GM21529 (cell line): ENCODE measurements around the gene CDC45.
"Not testable (repeated sequence)": the region's sequence is repeated elsewhere in the genome, so short reads cannot be mapped to it uniquely, and the experiment has no call there.

Source experiments
- ATAC-seq: cut with Tn5 transposase; IDR thresholded peaks from one replicate; pipeline ENCODE4 v1.9.1; 2021; ENCODE audit not compliant: unreplicated experiment

Gene CDC45, protein sequence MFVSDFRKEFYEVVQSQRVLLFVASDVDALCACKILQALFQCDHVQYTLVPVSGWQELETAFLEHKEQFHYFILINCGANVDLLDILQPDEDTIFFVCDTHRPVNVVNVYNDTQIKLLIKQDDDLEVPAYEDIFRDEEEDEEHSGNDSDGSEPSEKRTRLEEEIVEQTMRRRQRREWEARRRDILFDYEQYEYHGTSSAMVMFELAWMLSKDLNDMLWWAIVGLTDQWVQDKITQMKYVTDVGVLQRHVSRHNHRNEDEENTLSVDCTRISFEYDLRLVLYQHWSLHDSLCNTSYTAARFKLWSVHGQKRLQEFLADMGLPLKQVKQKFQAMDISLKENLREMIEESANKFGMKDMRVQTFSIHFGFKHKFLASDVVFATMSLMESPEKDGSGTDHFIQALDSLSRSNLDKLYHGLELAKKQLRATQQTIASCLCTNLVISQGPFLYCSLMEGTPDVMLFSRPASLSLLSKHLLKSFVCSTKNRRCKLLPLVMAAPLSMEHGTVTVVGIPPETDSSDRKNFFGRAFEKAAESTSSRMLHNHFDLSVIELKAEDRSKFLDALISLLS

DNA sequence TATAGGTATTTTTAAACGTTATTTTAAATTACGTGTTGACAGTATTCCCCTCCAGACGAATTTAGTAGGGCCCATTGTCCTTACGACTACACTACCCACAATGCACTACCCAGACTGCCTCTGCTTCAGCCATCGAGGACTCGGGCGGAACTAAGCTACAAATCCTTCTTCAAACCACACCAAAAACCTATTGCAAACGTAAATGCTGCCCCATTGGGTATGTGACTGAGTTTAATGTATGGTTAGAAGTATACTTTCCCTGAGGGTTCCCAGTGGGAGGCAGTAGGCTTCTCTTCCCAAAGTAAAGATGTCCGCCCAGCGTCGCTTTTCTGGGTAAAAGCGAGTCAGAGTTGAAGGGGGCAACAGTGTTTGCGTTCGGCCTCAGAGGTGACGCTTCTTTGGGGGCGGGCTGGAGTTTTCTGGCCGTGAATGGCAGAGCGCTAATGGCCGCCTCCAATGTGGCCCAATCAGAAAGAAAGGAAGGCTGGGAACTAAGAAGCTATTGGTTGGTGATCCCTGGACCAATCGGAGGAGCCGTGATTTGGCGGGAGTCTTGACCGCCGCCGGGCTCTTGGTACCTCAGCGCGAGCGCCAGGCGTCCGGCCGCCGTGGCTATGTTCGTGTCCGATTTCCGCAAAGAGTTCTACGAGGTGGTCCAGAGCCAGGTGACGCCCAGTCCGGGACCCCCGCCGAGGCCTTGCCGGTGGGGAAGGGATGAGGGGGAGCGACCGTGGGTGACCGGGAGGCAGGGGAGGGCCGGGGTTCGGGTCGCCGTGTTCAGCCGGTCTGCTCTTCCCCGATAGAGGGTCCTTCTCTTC is at the start of gene CDC45:
Gene CDC45, plus strand, starts transcription at position 566 of the 818 bp plus-strand sequence. Its CDS starts 49 bp downstream, at position 615.
- peak; percentile 78 for ATAC-seq

DNA sequence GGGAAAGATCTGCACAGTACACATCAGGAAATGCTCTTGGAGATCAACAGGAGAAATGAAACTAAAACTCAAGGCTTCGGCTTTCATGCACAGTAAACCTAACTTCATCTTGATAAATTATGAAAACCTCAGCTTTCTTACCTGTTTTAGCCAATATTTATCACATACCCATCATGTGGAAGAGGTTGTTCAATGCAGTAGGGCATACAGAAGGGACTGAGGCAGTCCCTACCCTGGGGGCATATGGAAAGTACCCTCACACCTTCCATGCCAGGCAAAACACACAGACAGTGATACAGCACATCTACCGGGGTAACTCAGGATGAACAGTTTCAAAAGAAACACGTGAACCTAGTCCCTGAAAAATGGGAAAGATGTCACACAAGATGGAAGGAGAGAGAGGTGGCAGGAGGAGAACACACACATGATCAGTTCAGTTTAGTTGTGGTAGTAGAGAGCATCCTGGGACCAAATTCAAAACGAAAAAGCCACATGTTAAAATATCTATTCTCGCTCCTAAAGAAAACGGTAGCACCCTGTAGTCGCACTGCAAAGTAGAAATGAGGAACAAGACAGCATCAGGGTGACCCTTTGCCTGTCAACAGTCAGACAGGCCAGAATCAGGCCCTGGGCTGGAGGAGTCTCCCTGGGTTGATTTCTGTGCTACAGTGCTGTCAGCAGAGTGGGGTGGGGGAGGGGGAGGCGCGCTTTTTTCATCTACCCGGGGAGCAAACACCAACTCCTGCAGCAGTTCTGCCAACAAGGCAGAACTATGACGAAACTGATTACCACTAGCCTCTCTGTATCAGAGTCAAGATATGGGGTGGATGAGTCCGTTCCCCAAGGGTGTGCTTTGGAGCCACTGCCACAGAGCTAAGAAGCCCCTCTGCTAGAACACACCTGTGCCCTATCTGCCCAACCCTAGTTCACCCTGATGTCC is 49.5 kb upstream of the CDC45 start:
- no peak for ATAC-seq

DNA sequence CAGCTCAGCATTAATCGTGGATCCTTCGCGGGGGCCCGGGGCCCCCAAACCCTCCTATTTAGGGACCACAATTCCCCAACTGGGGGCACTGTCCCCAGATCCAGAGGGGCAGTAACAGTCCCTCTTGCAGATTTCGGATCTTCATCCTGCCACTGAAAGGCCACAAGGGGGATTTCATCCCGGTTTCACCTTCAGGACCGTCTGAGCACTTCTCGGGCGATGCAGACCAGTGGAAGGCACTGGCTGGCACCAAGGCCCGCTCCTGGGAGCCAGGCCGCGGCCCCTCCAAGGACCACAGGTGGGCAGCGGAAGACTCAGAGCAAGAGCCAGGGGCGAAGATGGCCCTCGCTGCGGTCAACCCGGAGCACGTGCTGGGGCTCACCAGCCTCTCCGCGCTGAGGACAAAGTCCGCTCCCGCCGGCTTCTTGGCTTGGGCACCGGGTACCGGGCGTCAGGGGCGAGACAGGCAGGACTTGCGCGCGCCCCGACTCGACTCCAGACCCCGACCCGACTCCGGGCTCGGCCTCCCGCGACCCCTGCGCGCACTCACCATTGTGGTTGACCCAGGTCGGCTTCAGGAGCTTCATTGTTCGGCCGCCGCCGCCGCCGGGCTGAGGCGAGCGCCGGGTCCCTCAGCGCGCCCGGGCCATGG is 48.7 kb upstream of the CDC45 start:
- ATAC-seq: no peak

DNA sequence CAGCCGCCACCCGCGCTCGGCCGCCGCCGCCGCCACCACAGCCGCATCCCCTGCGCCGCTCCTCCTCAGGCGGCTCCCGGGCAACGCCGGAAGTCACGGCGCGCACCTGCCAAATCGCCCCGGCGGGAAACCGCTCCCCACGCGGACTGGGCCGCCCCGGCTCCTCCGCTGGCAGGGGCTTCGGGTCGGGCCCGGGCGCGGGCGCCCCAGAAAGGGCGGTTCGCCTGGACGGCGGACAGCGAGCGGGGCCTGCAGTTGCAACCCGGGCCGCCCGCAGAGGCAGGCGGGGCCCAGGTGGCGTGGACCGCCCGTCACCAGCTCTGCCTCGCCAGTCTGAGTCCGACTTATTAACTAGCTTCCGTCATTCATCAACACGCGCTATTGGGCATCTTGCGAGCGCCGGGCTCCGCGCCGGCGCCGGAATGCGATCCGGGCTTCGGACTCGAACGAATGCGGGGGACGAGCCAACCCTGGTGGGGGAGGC is 48.0 kb upstream of the CDC45 start, which contains the start of gene HIRA:
Gene HIRA, minus strand, starts transcription at position 85 of the 484 bp plus-strand sequence. CDS start 257 bp downstream, outside the sequence.
- ATAC-seq: peak; percentile 41

DNA sequence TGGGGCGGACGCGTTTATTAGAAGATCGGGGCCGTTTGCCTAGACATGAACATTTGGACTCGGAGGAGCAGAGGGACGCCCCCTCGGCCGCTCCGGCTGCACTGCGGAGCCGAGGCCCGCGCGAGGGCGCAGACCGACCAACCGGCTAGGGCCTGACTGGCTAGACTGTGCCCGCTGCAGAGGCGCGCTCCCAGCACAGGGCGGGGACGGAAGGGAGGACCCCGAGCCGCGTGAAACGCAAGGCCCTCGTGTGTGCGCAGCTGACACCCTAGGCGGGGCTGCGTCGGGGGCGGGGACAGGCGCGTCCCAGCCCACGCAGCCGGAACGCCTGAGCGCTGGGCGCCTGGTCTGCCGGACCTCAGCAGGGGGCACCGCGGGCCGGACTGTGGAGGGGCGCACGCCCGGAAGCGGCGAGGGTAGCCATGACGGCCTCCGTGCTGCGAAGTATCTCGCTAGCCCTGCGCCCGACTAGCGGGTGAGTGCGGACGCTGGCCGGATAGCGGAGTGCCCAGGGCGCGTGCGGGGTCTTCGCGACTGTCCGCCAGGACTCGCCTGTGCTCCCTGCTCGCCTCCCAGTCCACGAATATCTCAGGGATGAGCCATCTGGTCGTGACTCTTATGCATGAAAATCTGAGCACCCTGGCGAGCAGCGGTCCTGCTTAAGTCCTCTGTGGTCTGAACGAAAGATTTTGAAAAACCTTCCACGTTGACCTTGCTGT is 47.4 kb upstream of the CDC45 start, which contains the start of gene MRPL40:
Gene MRPL40, plus strand, starts transcription at position 413 of the 719 bp plus-strand sequence. Its CDS starts 10 bp downstream, at position 423.
- ATAC-seq: peak; percentile 78

DNA sequence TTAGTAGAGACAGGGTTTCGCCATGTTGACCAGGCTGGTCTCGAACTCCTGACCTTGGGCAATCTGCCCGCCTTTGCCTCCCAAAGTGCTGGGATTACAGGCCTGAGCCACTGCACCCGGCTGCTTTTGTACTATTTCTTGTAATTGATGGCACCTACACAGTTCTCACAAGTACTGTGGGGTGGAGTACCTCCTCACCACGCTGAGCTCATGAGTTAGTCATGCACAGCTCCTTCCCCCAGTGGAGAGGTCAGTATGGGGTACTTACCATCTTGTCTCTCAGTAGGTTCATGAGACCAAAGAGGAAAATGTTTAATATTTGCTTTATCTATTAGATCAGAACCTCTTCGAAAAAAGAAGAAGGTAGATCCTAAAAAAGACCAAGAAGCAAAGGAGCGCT is 45.3 kb upstream of the CDC45 start:
- no peak for ATAC-seq

DNA sequence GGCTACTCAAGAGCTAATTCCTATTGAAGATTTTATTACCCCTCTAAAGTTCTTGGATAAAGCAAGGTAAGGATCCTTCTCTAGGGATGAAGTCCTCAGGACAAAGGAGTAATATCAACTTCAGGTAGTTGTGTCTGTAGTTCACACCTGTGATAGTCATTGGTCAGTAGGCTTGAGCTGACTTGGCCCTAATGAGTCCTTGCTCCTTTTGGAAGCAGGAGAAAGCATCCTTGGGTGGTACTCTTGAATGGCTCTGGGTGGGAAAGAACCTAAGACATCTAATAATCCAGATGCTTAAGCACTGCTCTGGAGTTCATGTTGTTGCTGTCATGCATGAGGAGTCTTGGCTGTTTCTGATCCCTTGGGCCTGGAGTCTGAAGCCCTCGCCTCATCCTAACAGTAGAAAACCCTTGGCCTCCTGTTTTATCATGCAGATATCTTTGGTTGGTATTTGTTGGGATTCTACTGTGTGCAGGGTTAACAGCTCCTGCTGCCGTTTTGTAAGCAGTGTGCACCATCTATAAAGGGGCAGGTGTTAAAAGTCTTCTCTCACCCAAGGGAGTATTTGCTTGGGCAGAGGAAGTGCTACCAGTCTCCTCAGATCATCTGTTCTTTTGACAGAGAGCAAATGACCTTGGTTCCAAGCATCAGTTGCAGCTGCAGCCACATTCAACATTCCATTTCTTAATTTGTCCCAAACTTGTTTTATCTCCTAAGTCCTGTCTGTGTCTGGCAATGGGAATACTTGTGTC is 44.7 kb upstream of the CDC45 start:
- no peak for ATAC-seq

DNA sequence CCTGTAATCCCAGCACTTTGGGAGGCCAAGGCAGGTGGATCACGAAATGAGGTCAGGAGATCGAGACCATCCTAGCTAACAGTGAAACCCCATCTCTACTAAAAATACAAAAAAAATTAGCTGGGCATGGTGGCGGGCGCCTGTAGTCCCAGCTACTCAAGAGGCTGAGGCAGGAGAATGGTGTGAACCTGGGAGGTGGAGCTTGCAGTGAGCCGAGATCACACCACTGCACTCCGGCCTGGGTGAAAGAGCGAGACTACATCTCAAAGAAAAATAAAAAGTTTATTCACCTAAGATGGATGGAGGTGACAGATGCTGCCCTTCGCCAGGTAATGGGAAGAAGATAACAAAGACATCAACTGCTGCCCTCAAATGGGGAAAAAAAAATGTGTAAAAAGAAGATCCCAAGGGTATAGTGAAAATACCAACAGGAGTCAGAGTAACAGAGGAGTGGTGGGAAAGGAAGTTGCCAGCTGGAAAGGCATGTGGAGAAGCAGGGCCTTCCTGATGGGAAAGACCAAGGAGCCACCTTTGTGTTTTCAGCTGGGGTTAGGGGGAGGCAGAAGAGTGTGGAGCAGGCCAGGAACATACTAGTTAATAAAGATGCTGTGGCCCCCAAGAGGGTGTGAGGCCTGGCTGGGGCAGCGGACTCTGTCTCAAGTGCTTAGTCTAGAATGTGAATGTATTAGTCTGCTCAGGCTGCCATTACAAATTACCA is 43.1 kb upstream of the CDC45 start:
- not testable (repeated sequence) for ATAC-seq

DNA sequence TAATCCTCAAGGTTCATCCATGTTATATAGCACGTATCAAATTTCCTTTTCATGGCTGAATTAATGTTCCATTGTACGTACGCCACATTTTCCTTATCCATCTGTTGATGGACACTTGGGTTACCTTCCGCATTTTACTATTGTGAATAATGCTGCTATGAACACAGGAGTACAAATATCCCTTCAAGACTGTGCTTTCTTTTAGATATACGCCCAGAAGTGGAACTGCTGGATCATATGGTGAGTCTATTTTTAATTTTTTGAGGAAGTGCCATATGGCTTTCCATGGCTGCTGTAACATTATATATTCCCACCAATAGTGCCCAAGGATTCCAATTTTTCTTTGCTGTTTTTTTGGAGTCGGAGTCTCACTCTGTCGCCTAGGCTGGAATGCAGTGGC is 41.4 kb upstream of the CDC45 start:
- no peak for ATAC-seq

DNA sequence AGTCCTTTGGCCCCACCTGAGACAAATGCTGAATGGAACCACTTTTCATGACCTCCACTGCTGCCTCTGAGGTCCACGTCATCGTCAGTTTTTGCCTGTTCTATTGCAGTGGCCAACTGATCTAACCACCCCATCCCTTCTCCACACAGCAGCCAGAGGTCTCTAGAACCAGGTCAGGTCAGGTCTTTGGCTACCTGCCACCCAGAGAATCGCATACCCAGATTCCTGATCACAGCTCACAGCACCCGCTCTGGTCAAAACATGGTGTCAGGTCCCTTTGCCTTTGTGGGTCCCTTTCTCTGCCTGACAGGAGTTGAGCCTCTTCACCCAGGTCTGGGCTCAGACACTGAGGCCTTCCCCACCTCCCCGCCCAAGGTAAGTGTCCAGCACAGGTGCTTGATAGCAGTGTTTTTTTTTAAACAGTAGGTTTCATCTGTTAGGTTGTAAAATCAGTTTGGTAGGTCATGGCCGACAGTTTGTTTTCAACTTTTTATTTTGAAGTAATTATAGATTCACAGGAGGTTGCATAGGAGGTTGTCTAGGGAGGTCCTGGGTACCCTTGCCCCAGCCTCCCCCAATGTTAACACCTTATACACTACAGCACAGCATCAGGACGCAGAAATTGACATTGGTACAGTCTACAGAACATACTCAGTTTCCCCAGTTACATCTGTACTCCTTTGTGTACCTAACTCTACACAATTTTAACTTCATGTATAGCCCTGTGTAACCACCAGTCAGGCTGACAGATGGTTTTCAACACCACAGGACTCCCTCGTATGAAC is 39.1 kb upstream of the CDC45 start:
- ATAC-seq: no peak

DNA sequence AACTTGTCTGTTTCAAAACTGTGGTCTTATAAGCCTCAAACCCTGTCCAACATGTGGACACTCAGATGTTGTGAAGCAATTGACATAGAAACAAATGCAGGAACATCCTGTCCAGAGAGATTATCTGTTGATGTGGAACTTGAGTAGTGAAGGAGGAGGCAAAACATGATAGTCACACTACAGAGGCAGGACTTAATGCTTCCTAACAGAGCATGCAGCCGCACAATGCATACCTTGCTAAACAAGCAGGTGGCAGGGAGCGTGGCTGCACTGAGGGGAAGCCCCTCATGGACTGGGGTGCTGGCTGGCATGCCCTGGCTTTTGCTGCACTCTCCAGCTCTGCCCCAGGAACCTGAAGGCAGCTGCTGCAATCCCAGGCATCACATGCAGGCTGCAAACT is 37.6 kb upstream of the CDC45 start:
- no peak for ATAC-seq

DNA sequence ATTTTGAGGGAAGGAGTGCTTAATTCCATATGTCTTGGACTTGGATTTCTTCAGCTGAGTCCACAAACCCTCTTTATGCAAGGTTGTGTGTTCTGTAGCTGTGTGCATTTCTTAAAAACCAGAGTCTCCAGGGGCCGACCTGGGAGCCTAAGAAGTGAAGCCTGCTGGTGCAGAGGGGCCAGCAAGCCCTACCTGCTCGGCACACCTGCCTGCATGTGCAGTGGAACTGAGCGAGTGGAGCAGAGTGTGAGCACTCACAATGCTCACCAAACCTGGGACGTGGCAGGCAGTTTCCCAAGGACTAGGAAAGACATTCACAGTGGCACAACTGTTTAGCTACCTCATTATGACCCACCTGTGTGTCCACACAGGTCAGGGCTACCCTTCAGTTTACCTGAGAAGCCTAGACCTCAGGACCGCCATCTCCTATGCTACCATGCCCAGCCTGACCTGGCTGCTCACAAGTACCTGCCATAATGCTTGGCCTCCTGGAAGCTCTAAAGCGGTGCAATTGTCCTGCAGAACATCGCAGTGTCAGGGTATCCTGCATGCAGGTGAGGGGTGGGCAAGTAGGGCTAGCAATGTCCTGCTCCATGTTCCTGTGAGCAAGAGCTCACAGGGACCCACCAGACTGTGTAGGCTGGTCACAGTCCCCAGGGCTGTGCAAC is 36.0 kb upstream of the CDC45 start:
- no peak for ATAC-seq

DNA sequence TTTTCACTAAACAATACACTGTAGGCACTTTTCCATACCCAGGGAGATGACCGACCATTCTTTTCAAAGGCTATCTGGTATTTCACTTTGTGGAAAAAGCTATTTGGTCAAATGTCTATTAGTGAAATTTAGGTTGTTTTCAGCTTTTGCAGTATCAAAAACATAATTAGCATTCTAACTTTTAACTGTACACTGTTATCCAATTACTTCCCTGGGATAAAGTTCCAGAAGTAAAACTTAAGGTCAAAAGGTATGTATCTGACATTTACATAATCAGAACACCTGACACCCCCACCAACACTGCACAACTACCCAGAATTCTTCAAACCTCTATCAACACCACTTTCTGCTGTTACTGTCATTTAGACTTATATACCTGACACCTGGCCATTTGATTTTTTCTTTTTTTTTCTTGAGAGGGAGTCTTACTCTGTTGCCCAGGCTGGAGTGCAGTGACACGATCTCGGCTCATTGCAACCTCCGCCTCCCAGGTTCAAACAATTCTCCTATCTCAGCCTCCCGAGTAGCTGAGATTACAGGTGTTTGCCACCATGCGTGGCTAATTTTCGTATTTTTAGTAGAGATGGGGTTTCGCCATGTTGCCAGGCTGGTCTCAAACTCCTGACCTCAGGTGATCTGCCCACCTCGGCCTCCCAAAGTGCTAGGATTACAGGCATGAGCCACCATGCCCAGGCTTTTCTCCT is 34.3 kb upstream of the CDC45 start:
- ATAC-seq: not testable (repeated sequence)

DNA sequence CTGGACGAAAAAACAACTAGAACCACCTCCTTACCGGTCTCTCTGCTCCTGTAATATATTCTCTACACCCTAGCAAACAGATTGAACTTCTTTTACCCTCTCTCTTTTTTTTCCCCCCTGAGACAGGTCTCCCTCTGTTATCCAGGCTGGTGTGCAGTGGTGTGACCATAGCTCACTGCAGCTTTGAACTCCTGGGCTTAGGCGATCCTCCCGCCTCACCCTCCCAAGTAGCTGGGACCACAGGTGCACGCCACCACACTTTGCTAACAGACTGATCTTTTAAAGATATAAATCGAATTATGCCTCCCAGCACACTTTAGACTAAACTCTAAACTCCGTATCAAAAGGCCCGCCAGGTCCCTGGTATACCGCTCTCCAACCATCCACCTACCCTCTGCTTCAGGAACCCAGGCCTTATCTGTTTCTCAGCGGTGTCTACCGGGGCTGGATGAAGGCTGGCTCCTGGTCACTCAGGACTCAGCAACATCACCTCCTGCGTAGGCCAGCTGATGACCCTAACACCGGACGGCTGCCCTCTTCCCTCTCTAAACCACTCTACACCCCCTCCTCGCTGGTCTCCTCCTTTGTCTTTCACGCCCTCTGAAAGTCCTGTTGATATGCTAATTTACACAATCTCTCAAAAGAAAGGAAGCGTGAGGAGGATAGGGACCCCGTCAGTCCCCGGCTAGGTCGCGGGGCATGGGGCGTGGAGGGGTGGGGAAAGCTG is 33.0 kb upstream of the CDC45 start:
- ATAC-seq: no peak
